Left ventricle myocardium superior (tissue), 1 donor: ENCODE results near the gene TSPAN15. TPM values are rescaled to one million over a fixed set of nuclear protein-coding genes. Genes with fewer than 3 reads are reported as not detected.
"Not testable (repeated sequence)": the region's sequence is repeated elsewhere in the genome, so short reads cannot be mapped to it uniquely, and the experiment has no call there.

Source experiments
- ATAC-seq: fragments of 200-7000 bp; cut with Tn5 transposase; one replicate; pipeline ENCODE4 v1.9.1; 2020; ENCODE audit warnings: mild to moderate bottlenecking, moderate library complexity
- DNase-seq: peaks from one replicate; pipeline ENCODE4 v3.0.0-alpha.2; 2020
- intact Hi-C: fragments of 100-400 bp; cut with micrococcal nuclease; formaldehyde crosslinking; loops from one replicate; pipeline ENCODE4 v1.11.0; 2022
- total RNA-seq: library from RNA; stranded (reverse); fragmentation: NEBNext Ultra II Directional; extraction: Animal tissue kit (Norgen Biotek cat#: 25700); gene quantifications from one replicate; pipeline ENCODE4 v1.2.1, GENCODE V29; 2021
- donor health status: DM: no; HTN: yes; CAD: no; lungs with severe emphysema.

The TSPAN15 gene
- total RNA-seq, 1 donor from 2014 or later: 8.3 TPM

DNA sequence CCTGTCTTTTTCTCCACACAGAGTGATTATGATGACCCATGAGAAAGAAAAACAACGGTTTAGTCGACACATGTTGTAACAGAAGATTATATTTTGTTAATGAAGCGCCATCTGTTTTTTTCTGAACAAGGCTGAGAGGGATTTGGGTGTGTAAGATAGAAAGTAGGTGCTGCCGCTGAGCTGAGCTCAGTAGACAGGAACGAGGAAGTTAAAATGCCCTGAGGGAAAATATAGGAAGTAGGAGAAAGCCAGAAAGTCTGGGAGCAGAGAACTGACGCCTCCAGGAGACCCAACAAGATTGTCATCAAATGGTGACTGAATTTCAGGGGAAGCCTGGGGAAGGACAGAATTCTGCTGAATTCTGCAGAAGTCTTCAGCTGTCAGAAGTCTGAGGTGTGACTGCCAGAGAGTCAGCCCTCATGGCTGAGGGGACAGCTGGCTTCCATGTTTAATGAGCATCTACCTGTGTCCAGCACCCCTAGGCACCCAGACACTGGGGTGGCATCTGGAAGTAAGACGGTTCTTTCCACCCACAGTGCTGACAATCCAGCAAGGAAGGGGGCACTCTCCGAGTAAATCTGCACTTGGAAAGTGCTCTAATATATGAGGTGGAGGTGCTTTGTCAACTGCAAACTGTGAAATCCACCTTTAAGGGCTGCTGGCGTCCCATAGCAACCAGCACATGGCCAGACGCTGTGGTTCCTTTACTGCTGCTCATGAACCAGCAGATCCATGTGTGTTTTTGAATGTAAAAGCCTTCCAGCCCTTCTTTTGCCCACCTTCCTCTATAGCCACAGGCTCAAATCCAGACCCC, 12.5 kb upstream of the TSPAN15 start:
- ATAC-seq (peak; percentile 73), DNase-seq (no peak)
- intact Hi-C loops: no loop called here

DNA sequence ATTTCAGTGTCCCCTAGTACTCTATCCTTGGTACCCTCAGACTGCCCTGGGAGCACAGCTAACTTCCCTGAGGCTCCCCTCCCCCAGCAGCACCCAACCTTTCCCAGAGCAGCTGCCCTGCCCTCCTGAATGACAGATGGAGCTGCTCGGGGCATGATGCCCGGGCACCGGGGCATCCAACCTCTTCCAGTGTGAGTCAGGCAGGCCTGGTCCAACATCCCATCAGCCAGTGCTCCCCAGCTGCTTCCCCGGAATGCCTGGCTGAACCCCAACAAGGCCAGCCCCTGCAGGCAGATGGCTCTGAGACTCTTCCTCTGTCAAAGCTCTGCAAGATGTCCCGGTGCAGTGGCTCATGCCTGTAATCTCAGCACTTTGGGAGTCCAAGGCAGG, 11.9 kb upstream of the TSPAN15 start:
- DNase-seq (no peak), ATAC-seq (peak; percentile 41)
- intact Hi-C loops: no loop called here

- ATAC-seq: peak; percentile 37
- intact Hi-C loops: no loop called here
- no peak for DNase-seq
These were observed 11.3 kb upstream of the TSPAN15 start for GRCh38 chr10:69439813-69440506.

- intact Hi-C loops: no loop called here
- no peak for ATAC-seq
- no peak for DNase-seq
These were observed 7.9 kb upstream of the TSPAN15 start for GRCh38 chr10:69443354-69443753.

- ATAC-seq (no peak), DNase-seq (no peak)
- intact Hi-C loops: no loop called here
These were observed 6.2 kb upstream of the TSPAN15 start for GRCh38 chr10:69445041-69445440.

- DNase-seq: no peak
- no peak for ATAC-seq
- intact Hi-C loops: no loop called here
These were observed 5.0 kb upstream of the TSPAN15 start for GRCh38 chr10:69446229-69446628.

DNA sequence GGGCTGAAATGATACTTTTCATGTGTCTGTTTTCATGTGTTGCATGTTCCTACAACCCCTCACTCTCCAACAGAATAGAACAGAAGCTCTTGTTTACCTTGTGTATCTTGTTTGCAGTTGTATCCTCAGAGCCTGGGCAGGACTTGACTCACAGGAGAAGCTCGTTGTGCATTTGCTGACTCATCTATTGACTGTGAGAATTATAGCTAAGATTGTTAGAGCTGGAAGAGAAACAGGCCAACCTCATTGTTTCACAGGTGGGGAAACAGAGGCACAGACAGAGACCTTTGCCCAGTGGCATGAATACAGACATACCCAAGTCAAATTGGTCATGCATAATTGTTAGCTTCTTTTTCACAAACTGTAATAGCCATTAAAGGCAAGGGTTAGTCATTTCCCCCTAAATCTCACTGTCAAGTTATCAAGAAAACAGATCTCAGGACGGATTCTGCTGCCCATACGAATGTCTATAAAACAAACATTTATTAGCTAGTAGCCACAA, 4.6 kb upstream of the TSPAN15 start:
- ATAC-seq: no peak
- no peak for DNase-seq
- intact Hi-C loops: no loop called here

DNA sequence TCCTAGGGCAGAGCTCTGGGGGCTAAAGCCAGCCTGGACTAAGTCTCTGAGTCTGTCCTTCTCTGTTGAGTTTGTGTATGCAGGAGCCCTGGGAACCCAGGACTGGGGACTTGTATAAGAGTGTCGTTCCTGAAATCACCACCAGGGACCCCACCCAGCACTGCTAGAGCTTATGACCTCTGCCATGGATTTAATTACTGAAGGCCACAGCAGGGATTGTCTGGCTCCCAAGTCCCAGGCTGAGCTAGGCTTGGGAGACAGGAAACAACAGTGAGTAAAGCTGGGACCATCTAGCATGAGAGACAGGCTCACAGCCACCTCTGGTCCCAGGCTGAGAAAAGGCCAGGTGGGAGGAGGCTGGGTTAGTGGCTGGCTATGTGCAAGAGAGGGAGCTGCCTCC, 1.4 kb upstream of the TSPAN15 start:
- intact Hi-C loops: no loop called here
- DNase-seq (no peak), ATAC-seq (peak; percentile 66)

DNA sequence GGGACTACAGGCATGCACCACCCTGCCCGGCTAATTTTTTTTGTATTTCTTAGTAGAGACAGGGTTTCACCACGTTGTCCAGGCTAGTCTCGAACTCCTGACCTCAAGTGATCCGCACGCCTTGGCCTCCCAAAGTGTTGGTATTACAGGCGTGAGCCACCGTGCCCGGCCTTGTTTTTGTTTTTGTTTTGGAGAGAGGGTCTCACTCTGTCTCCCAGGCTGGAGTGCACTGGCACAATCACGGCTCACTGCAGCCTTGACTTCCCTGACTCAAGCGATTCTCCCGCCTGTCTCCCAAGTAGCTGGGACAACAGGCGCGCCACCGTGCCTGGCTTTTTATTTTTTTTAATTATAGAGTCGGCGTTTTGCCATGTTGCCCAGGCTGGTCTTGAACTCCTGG, 870 bp upstream of the TSPAN15 start:
- ATAC-seq, DNase-seq, intact Hi-C loops: not testable (repeated sequence)

DNA sequence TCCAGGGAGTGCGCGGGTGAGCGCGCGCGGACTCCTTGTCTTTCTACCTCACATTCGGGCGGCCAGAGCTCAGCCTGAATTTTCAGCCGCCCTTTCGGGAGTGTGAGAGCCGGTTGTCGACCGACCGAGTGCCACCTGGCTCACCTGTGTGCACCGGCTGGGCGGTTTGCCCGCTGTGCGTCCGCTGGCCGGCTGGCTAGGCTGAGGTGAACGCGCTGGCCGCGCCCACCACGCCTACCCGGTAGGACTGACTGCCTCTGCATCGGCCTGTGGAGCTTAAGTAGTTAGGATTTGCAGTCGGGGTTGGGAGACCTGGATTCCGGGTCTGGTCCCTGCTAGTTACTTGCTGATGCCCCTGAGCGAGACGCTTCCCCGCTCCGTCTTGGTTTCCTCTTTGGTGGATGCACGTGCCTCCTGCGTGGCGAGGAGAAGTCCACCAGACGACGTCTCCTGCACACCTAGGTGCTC, 553 bp downstream of the TSPAN15 start:
- DNase-seq: peak; percentile 47
- intact Hi-C loops: no loop called here
- ATAC-seq: peak; percentile 35

DNA sequence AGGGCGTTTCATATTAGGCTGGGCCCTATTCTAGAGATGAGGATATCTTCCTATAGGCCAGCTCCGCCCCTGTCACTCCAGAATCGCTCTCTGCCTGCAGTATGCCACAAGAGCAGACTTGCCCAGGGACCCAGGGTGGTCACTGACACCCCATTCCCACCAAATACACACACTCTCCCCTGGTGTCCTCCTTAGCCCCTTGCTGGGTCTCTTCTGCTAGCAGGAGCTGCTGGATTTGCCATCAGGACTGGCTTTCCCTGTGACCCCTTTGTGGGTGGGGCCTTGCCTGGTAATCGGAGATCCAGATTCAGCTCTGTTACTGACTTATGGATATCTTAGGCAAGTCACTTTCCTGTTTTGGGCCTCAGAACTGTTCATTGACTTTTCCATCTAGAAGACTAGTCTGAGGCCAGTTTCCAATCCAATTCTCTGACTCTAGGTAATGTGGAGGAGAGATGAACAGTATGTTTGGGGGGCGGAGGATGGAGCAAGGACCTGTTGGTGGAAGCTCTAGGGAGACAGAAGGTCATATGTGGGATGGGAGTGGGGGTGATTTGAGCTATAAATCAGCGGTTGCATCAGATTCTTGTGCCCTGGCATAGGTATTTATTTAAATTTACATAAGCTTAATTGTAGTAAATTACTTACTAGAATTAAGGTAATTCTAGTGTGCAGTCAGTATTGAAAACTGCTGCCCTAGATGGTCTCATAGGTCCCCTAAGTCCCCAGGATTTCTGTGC, 1.6 kb downstream of the TSPAN15 start:
- intact Hi-C loops: no loop called here
- ATAC-seq (no peak), DNase-seq (no peak)

DNA sequence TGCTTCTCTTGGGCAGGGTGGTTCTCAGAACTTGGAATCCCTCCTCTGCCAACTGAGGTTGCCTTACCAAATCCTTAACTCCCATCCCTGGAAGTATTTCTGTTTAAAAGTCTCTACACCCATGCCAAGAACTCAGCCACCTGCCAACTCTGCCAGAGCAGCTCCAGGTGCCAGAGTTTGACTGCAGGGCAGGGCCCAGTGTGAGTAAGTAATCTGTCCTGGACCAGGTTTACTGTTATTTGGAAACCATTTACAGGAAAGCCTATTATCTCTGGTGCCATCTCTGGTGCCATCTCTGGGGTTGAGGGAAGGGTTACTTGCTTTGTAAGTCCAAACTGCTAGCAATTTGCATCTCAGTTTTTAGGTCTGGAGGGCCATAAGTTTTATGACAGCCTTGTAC, 2.5 kb downstream of the TSPAN15 start:
- DNase-seq: no peak
- no peak for ATAC-seq

GRCh38 chr10:69455006-69455763, 3.9 kb downstream of the TSPAN15 start:
- ATAC-seq (no peak), DNase-seq (no peak)
- intact Hi-C loops: no loop called here

More for the DNA sequence above, 2.5 kb downstream of the TSPAN15 start:
- intact Hi-C loops: no loop called here

GRCh38 chr10:69456880-69457693, 5.8 kb downstream of the TSPAN15 start:
- DNase-seq: no peak
- intact Hi-C loops: no loop called here
- ATAC-seq: no peak

DNA sequence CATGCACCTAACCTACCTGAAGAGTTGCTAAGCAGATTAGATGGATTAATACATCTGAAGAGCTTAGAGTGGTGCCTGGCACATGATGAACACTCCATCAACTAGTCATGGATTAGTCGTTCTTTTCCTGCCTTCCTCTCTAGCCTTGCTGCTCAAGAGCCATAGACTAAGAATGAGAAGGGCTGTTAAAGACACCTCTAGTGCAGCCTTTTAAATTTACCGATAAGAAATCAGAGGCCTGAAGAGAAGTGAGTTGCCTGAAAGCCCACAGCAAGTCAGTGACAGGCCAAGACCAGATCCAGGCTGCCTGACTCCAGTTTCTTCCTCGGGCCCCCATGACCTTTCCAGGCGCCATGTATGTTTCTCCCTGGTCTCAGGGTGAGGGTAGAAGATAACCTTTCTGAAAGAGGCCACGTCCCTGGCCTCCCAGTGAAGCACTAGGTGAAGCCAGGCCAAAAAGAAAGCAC, 6.5 kb downstream of the TSPAN15 start:
- ATAC-seq (no peak), DNase-seq (no peak)
- intact Hi-C loops: no loop called here

- intact Hi-C loops: no loop called here
- DNase-seq: no peak
- no peak for ATAC-seq
These were observed 7.3 kb downstream of the TSPAN15 start for GRCh38 chr10:69458430-69459100.

DNA sequence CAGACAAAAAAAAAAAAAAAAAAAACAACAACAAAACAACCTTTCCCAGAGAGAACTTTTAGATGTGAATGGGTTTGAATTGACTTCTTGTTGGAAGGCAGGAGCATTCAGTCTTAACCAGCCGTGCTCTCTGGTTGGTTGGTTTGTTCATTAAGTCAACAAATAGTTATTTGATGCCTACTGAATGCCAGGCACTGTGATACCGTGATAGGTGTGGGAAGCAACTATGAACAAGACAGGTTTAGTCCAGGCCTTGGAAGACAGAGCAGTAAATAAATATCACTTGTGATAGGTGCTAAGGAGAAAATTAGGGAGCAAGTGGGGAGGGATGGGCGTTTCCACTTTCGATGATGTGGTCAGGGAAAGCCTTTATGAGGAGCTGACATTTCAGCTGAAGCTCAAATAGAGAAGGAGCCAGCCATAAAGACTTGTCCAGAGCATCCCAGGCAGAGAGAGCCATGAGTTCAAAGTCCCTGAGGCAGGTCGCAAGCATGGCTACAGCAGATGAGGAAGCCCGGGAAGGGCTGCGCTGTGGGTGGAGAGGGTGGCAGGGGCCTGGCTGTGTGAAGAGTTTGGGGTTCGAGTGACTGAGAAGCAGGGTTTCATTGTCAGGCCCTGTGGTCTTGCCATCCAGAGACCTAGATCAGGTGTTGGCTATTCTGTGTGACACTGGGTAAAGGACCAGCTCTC, 8.0 kb downstream of the TSPAN15 start:
- no peak for DNase-seq
- intact Hi-C loops: no loop called here
- no peak for ATAC-seq
